Stomach (tissue), 4 donors: ENCODE measurements around the gene LIN52.

Experiments
- POLR2A ChIP-seq, 4 donors: fragments of 450-650 bp; IDR thresholded peaks; one replicate each; pipeline ENCODE4 v1.6.1; 2016; ENCODE audit warnings: antibody characterized with exemption in 4 of 4, control low read depth in 2 of 4, mild to moderate bottlenecking in 1 of 4, moderate library complexity in 1 of 4
- TF ChIP-seq, protein P1 (sequence below), 7 experiments: fragments of 450-650 bp in 4 of 7; fragments of 200-600 bp in 3 of 7; sonication (generic) in 3 of 7; IDR thresholded peaks; one replicate each; pipeline ENCODE4 v1.5.1; 2016 to 2019; ENCODE audit warnings: antibody characterized with exemption in 7 of 7, control low read depth in 2 of 7, mild to moderate bottlenecking in 1 of 7

DNA sequence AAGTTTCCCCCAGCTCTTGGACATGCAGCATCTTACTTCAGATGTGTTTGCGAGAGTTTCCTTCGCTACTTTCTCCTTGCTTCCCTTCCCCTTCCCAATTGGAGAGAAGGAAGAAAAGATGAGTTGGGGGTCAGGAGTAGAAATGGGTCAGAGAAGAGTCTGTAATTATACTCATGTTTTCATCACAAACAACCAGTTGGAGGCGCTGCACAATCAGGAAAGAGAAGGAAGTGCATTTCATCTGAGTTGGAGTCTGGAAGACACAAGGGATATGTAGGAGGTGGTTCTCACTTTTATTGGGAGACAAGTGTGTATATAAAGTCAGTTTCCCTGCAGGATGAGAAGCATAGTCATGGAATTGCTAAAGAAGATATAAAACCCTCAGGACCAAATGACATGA lies 123.2 kb downstream of the LIN52 start:
- TF ChIP-seq, protein P1, sequence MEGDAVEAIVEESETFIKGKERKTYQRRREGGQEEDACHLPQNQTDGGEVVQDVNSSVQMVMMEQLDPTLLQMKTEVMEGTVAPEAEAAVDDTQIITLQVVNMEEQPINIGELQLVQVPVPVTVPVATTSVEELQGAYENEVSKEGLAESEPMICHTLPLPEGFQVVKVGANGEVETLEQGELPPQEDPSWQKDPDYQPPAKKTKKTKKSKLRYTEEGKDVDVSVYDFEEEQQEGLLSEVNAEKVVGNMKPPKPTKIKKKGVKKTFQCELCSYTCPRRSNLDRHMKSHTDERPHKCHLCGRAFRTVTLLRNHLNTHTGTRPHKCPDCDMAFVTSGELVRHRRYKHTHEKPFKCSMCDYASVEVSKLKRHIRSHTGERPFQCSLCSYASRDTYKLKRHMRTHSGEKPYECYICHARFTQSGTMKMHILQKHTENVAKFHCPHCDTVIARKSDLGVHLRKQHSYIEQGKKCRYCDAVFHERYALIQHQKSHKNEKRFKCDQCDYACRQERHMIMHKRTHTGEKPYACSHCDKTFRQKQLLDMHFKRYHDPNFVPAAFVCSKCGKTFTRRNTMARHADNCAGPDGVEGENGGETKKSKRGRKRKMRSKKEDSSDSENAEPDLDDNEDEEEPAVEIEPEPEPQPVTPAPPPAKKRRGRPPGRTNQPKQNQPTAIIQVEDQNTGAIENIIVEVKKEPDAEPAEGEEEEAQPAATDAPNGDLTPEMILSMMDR (IDR thresholded peaks at IDR 0.05): no peak
- no peak for TF ChIP-seq POLR2A (IDR thresholded peaks at IDR 0.05)
